Measurements from ENCODE around the gene MATN1.

Gene MATN1

GRCh38 chr1:30712583-30712982 is 10.8 kb downstream of the MATN1 start:
- Histone ChIP-seq H3K27ac (ENCODE audit: low read depth, low read length) (no peak overlapping the region), H3K36me3 (ENCODE audit: control insufficient read depth, insufficient read depth, low read length) (no peaks in the 10 kb centered on the region), H3K27me3 (ENCODE audit: control insufficient read depth, insufficient read depth, low read length) (no peaks in the 10 kb centered on the region), H3K4me1 (ENCODE audit: control insufficient read depth, insufficient read depth, low read length) (no peaks in the 10 kb centered on the region), H3K9me3 (ENCODE audit: control insufficient read depth, insufficient read depth, low read length) (peaks cover 3% of the 10 kb centered on the region; the same call in 1 of the 2 replicates), H3K4me3 (ENCODE audit: low read depth, low read length) (no peak overlapping the region), H3K9ac (ENCODE audit: low read depth, low read length) (no peak overlapping the region)

- H3K36me3 ChIP-seq (ENCODE audit: control insufficient read depth, insufficient read depth, low read length), result no peaks in the 10 kb centered on the region
- 0 out of 2 replicates have a peak, but pooled peaks cover 3% of the 10 kb centered on the region for H3K9me3 ChIP-seq (ENCODE audit: control insufficient read depth, insufficient read depth, low read length)
- H3K27ac ChIP-seq (ENCODE audit: low read depth, low read length), result no peak overlapping the region
- H3K27me3 ChIP-seq (ENCODE audit: control insufficient read depth, insufficient read depth, low read length), result no peaks in the 10 kb centered on the region
- no peak overlapping the region for H3K4me3 ChIP-seq (ENCODE audit: low read depth, low read length)
- H3K4me1 ChIP-seq (ENCODE audit: control insufficient read depth, insufficient read depth, low read length), result no peaks in the 10 kb centered on the region
- no peak overlapping the region for H3K9ac ChIP-seq (ENCODE audit: low read depth, low read length)
These were observed 13.0 kb downstream of the MATN1 start for GRCh38 chr1:30710407-30710806.

- no peak overlapping the region for H3K4me3 ChIP-seq (ENCODE audit: low read depth, low read length)
- no peaks in the 10 kb centered on the region for H3K27me3 ChIP-seq (ENCODE audit: control insufficient read depth, insufficient read depth, low read length)
- no peak overlapping the region for H3K9ac ChIP-seq (ENCODE audit: low read depth, low read length)
- H3K9me3 ChIP-seq (ENCODE audit: control insufficient read depth, insufficient read depth, low read length), result no peaks in the 10 kb centered on the region
- no peaks in the 10 kb centered on the region for H3K36me3 ChIP-seq (ENCODE audit: control insufficient read depth, insufficient read depth, low read length)
- H3K27ac ChIP-seq (ENCODE audit: low read depth, low read length), result no peak overlapping the region
- H3K4me1 ChIP-seq (ENCODE audit: control insufficient read depth, insufficient read depth, low read length), result no peaks in the 10 kb centered on the region
These were observed 15.0 kb downstream of the MATN1 start for GRCh38 chr1:30708361-30708728.

GRCh38 chr1:30707412-30708360 is 15.7 kb downstream of the MATN1 start:
- H3K4me3 ChIP-seq (ENCODE audit: low read depth, low read length), result no peak overlapping the region
- H3K27me3 ChIP-seq (ENCODE audit: control insufficient read depth, insufficient read depth, low read length), result no peaks in the 10 kb centered on the region
- H3K9me3 ChIP-seq (ENCODE audit: control insufficient read depth, insufficient read depth, low read length), result no peaks in the 10 kb centered on the region
- H3K27ac ChIP-seq (ENCODE audit: low read depth, low read length), result no peak overlapping the region
- H3K4me1 ChIP-seq (ENCODE audit: control insufficient read depth, insufficient read depth, low read length), result no peaks in the 10 kb centered on the region
- H3K36me3 ChIP-seq (ENCODE audit: control insufficient read depth, insufficient read depth, low read length), result no peaks in the 10 kb centered on the region
- no peak overlapping the region for H3K9ac ChIP-seq (ENCODE audit: low read depth, low read length)

- Histone ChIP-seq H3K4me3 (ENCODE audit: low read depth, low read length) (no peak overlapping the region), H3K27me3 (ENCODE audit: control insufficient read depth, insufficient read depth, low read length) (no peaks in the 10 kb centered on the region), H3K4me1 (ENCODE audit: control insufficient read depth, insufficient read depth, low read length) (no peaks in the 10 kb centered on the region), H3K9me3 (ENCODE audit: control insufficient read depth, insufficient read depth, low read length) (no peaks in the 10 kb centered on the region), H3K36me3 (ENCODE audit: control insufficient read depth, insufficient read depth, low read length) (no peaks in the 10 kb centered on the region), H3K27ac (ENCODE audit: low read depth, low read length) (no peak overlapping the region), H3K9ac (ENCODE audit: low read depth, low read length) (no peak overlapping the region)
These were observed 16.9 kb downstream of the MATN1 start for GRCh38 chr1:30706528-30706927.

GRCh38 chr1:30705698-30706097 is 17.7 kb downstream of the MATN1 start:
- Histone ChIP-seq H3K27me3 (ENCODE audit: control insufficient read depth, insufficient read depth, low read length) (no peaks in the 10 kb centered on the region), H3K4me3 (ENCODE audit: low read depth, low read length) (no peak overlapping the region), H3K9ac (ENCODE audit: low read depth, low read length) (no peak overlapping the region), H3K36me3 (ENCODE audit: control insufficient read depth, insufficient read depth, low read length) (no peaks in the 10 kb centered on the region), H3K9me3 (ENCODE audit: control insufficient read depth, insufficient read depth, low read length) (no peaks in the 10 kb centered on the region), H3K27ac (ENCODE audit: low read depth, low read length) (no peak overlapping the region), H3K4me1 (ENCODE audit: control insufficient read depth, insufficient read depth, low read length) (no peaks in the 10 kb centered on the region)

- no peaks in the 10 kb centered on the region for H3K9me3 ChIP-seq (ENCODE audit: control insufficient read depth, insufficient read depth, low read length)
- no peaks in the 10 kb centered on the region for H3K4me1 ChIP-seq (ENCODE audit: control insufficient read depth, insufficient read depth, low read length)
- H3K27me3 ChIP-seq (ENCODE audit: control insufficient read depth, insufficient read depth, low read length), result no peaks in the 10 kb centered on the region
- no peak overlapping the region for H3K27ac ChIP-seq (ENCODE audit: low read depth, low read length)
- no peak overlapping the region for H3K9ac ChIP-seq (ENCODE audit: low read depth, low read length)
- H3K36me3 ChIP-seq (ENCODE audit: control insufficient read depth, insufficient read depth, low read length), result no peaks in the 10 kb centered on the region
- H3K4me3 ChIP-seq (ENCODE audit: low read depth, low read length), result no peak overlapping the region
These were observed 18.4 kb downstream of the MATN1 start for GRCh38 chr1:30704765-30705509.

GRCh38 chr1:30704271-30704670 is 19.1 kb downstream of the MATN1 start:
- no peak overlapping the region for H3K27ac ChIP-seq (ENCODE audit: low read depth, low read length)
- H3K36me3 ChIP-seq (ENCODE audit: control insufficient read depth, insufficient read depth, low read length), result no peaks in the 10 kb centered on the region
- no peaks in the 10 kb centered on the region for H3K27me3 ChIP-seq (ENCODE audit: control insufficient read depth, insufficient read depth, low read length)
- H3K4me3 ChIP-seq (ENCODE audit: low read depth, low read length), result no peak overlapping the region
- no peaks in the 10 kb centered on the region for H3K9me3 ChIP-seq (ENCODE audit: control insufficient read depth, insufficient read depth, low read length)
- no peaks in the 10 kb centered on the region for H3K4me1 ChIP-seq (ENCODE audit: control insufficient read depth, insufficient read depth, low read length)
- no peak overlapping the region for H3K9ac ChIP-seq (ENCODE audit: low read depth, low read length)

GRCh38 chr1:30702823-30703222 is 20.6 kb downstream of the MATN1 start:
- no peaks in the 10 kb centered on the region for H3K4me1 ChIP-seq (ENCODE audit: control insufficient read depth, insufficient read depth, low read length)
- H3K36me3 ChIP-seq (ENCODE audit: control insufficient read depth, insufficient read depth, low read length), result no peaks in the 10 kb centered on the region

GRCh38 chr1:30701258-30701633 is 22.1 kb downstream of the MATN1 start:
- Histone ChIP-seq H3K9me3 (ENCODE audit: control insufficient read depth, insufficient read depth, low read length) (no peaks in the 10 kb centered on the region), H3K9ac (ENCODE audit: low read depth, low read length) (no peak overlapping the region), H3K4me3 (ENCODE audit: low read depth, low read length) (no peak overlapping the region), H3K27me3 (ENCODE audit: control insufficient read depth, insufficient read depth, low read length) (no peaks in the 10 kb centered on the region), H3K4me1 (ENCODE audit: control insufficient read depth, insufficient read depth, low read length) (no peaks in the 10 kb centered on the region), H3K36me3 (ENCODE audit: control insufficient read depth, insufficient read depth, low read length) (no peaks in the 10 kb centered on the region), H3K27ac (ENCODE audit: low read depth, low read length) (no peak overlapping the region)

More at GRCh38 chr1:30702823-30703222, 20.6 kb downstream of the MATN1 start:
- H3K27me3 ChIP-seq (ENCODE audit: control insufficient read depth, insufficient read depth, low read length), result no peaks in the 10 kb centered on the region
- H3K9ac ChIP-seq (ENCODE audit: low read depth, low read length), result no peak overlapping the region
- H3K27ac ChIP-seq (ENCODE audit: low read depth, low read length), result no peak overlapping the region
- H3K4me3 ChIP-seq (ENCODE audit: low read depth, low read length), result no peak overlapping the region
- H3K9me3 ChIP-seq (ENCODE audit: control insufficient read depth, insufficient read depth, low read length), result no peaks in the 10 kb centered on the region
